ENCODE measurements around the gene FAXC. TPM values are rescaled to one million over a fixed set of nuclear protein-coding genes. Genes with fewer than 3 reads are reported as not detected.

The FAXC gene
- total and polyA plus RNA-seq, 4 donors, result 2.5 to 7.3 (median 4.1) TPM

- intact Hi-C loops (cut with DNase I), result loop anchor here in 1 of 2 donors (10.0 kb wide), 1 partner anchor 93 kb away; the partner anchor contains the start of gene PNISR
- no peak overlapping the region for H3K4me3 ChIP-seq (ENCODE audit: low read length in 2 of 2)
- ATAC-seq (ENCODE audit: low FRiP score) (no peak), DNase-seq (no peak)
- H3K4me1 ChIP-seq (ENCODE audit: control insufficient read depth in 1 of 2, insufficient read depth in 2 of 2, low read length in 2 of 2), result no peaks in the 10 kb centered on the region
- peaks cover 2 to 3% of the 10 kb centered on the region in 2 donors for H3K36me3 ChIP-seq (ENCODE audit: control insufficient read depth in 1 of 2, insufficient read depth in 2 of 2, low read length in 1 of 2)
- H3K9me3 ChIP-seq (ENCODE audit: control insufficient read depth, low read length), result no peaks in the 10 kb centered on the region
- H3K27ac ChIP-seq (ENCODE audit: low read depth in 1 of 2, low read length in 2 of 2), result no peak overlapping the region
- 87 to 90% methylated on average over 3 of the region's 3 CpGs for WGBS, 2 donors
- H3K27me3 ChIP-seq (ENCODE audit: control insufficient read depth in 1 of 2, insufficient read depth in 2 of 2, low read length in 1 of 2), result no peaks in the 10 kb centered on the region
Observed at GRCh38 chr6:99331531-99331930, 17.9 kb downstream of the FAXC start.

DNA sequence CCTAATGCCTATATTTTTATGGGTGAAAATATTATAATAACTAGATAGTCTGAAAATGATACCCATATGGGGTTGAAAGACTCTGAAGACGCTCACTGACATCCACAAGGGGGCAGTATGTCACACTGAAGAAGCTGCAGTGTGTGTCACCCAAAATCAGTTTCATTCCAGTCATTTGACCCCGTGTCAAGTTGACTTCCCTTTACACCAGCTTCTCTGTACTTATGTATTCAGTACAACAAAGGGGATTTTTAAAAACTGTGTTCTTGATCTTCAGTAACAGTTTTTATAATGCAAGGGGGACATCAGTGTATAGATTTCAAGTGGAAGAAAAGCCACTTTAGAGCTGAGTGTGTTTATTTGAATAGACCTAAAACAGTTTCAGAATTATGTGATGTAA is 19.3 kb downstream of the FAXC start:
- no peak for ATAC-seq (ENCODE audit: low FRiP score)
- no peaks in the 10 kb centered on the region for H3K27me3 ChIP-seq (ENCODE audit: control insufficient read depth in 1 of 2, insufficient read depth in 2 of 2, low read length in 1 of 2)
- intact Hi-C loops (cut with DNase I), result loop anchor here in 1 of 2 donors (10.0 kb wide), 1 partner anchor 95 kb away; the partner anchor contains the start of gene PNISR
- H3K27ac ChIP-seq (ENCODE audit: low read depth in 1 of 2, low read length in 2 of 2), result no peak overlapping the region
- no peaks in the 10 kb centered on the region for H3K4me1 ChIP-seq (ENCODE audit: control insufficient read depth in 1 of 2, insufficient read depth in 2 of 2, low read length in 2 of 2)
- 3 to 6% methylated on average over 2 of the region's 2 CpGs for WGBS, 2 donors
- H3K36me3 ChIP-seq (ENCODE audit: control insufficient read depth in 1 of 2, insufficient read depth in 2 of 2, low read length in 1 of 2), result peaks cover 2 to 3% of the 10 kb centered on the region in 2 donors
- H3K9me3 ChIP-seq (ENCODE audit: control insufficient read depth, low read length), result no peaks in the 10 kb centered on the region
- no peak overlapping the region for H3K4me3 ChIP-seq (ENCODE audit: low read length in 2 of 2)
- peak in 1 of 2 donors; percentile 53 for DNase-seq

GRCh38 chr6:99324996-99325395 is 24.5 kb downstream of the FAXC start:
- Histone ChIP-seq H3K36me3 (ENCODE audit: control insufficient read depth in 1 of 2, insufficient read depth in 2 of 2, low read length in 1 of 2) (peaks cover 2 to 3% of the 10 kb centered on the region in 2 donors), H3K4me1 (ENCODE audit: control insufficient read depth in 1 of 2, insufficient read depth in 2 of 2, low read length in 2 of 2) (no peaks in the 10 kb centered on the region)
- no peak for DNase-seq

GRCh38 chr6:99318566-99318965 is 30.9 kb downstream of the FAXC start:
- Histone ChIP-seq H3K9me3 (ENCODE audit: control insufficient read depth, low read length) (no peaks in the 10 kb centered on the region), H3K27me3 (ENCODE audit: control insufficient read depth in 1 of 2, insufficient read depth in 2 of 2, low read length in 1 of 2) (no peaks in the 10 kb centered on the region), H3K4me3 (ENCODE audit: low read length in 2 of 2) (no peak overlapping the region), H3K36me3 (ENCODE audit: control insufficient read depth in 1 of 2, insufficient read depth in 2 of 2, low read length in 1 of 2) (no peaks in the 10 kb centered on the region), H3K27ac (ENCODE audit: low read depth in 1 of 2, low read length in 2 of 2) (no peak overlapping the region), H3K4me1 (ENCODE audit: control insufficient read depth in 1 of 2, insufficient read depth in 2 of 2, low read length in 2 of 2) (no peaks in the 10 kb centered on the region)
- ATAC-seq (ENCODE audit: low FRiP score) (no peak), DNase-seq (no peak)
- intact Hi-C loops (cut with DNase I), result no loop called here
- WGBS, 2 donors, result 95 to 96% methylated on average over 3 of the region's 3 CpGs

More at GRCh38 chr6:99324996-99325395, 24.5 kb downstream of the FAXC start:
- Histone ChIP-seq H3K4me3 (ENCODE audit: low read length in 2 of 2) (no peak overlapping the region), H3K27me3 (ENCODE audit: control insufficient read depth in 1 of 2, insufficient read depth in 2 of 2, low read length in 1 of 2) (no peaks in the 10 kb centered on the region), H3K9me3 (ENCODE audit: control insufficient read depth, low read length) (no peaks in the 10 kb centered on the region), H3K27ac (ENCODE audit: low read depth in 1 of 2, low read length in 2 of 2) (no peak overlapping the region)
- ATAC-seq (ENCODE audit: low FRiP score), result no peak
- intact Hi-C loops (cut with DNase I), result no loop called here

DNA sequence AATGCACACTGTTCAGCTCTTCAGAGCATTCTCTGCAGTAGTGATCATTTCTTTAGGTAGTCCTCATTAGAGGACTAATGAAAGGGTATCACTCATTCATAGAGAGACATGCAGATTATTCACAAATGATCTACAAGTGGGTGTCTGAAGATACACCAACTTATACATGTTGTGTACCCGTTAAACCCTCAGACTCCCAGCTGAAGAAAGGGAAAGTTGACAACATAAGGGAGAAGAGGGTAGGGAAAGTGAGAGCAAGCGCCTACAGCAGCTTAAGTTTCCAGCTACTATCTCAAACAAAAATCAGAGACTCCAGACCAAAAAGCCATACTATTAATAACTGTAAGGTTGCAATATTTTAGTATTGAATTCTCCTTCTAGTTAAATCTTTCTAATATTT is 37.1 kb downstream of the FAXC start:
- H3K27ac ChIP-seq (ENCODE audit: low read depth in 1 of 2, low read length in 2 of 2), result no peak overlapping the region
- H3K4me3 ChIP-seq (ENCODE audit: low read length in 2 of 2), result no peak overlapping the region
- H3K36me3 ChIP-seq (ENCODE audit: control insufficient read depth in 1 of 2, insufficient read depth in 2 of 2, low read length in 1 of 2), result peaks cover 0 to 2% of the 10 kb centered on the region in 2 donors
- 48 to 69% methylated on average over 2 of the region's 2 CpGs for WGBS, 2 donors
- intact Hi-C loops (cut with DNase I), result no loop called here
- no peak for DNase-seq
- no peaks in the 10 kb centered on the region for H3K27me3 ChIP-seq (ENCODE audit: control insufficient read depth in 1 of 2, insufficient read depth in 2 of 2, low read length in 1 of 2)
- ATAC-seq (ENCODE audit: low FRiP score), result no peak
- H3K9me3 ChIP-seq (ENCODE audit: control insufficient read depth, low read length), result no peaks in the 10 kb centered on the region
- no peaks in the 10 kb centered on the region for H3K4me1 ChIP-seq (ENCODE audit: control insufficient read depth in 1 of 2, insufficient read depth in 2 of 2, low read length in 2 of 2)

GRCh38 chr6:99310553-99310952 is 38.9 kb downstream of the FAXC start:
- Histone ChIP-seq H3K4me1 (ENCODE audit: control insufficient read depth in 1 of 2, insufficient read depth in 2 of 2, low read length in 2 of 2) (no peaks in the 10 kb centered on the region), H3K27ac (ENCODE audit: low read depth in 1 of 2, low read length in 2 of 2) (no peak overlapping the region), H3K27me3 (ENCODE audit: control insufficient read depth in 1 of 2, insufficient read depth in 2 of 2, low read length in 1 of 2) (no peaks in the 10 kb centered on the region), H3K36me3 (ENCODE audit: control insufficient read depth in 1 of 2, insufficient read depth in 2 of 2, low read length in 1 of 2) (peaks cover 0 to 2% of the 10 kb centered on the region in 2 donors), H3K9me3 (ENCODE audit: control insufficient read depth, low read length) (no peaks in the 10 kb centered on the region), H3K4me3 (ENCODE audit: low read length in 2 of 2) (no peak overlapping the region)
- ATAC-seq (ENCODE audit: low FRiP score) (no peak), DNase-seq (no peak)
- 97% methylated on average over 1 of the region's 1 CpG for WGBS, 2 donors
- intact Hi-C loops (cut with DNase I), result no loop called here

GRCh38 chr6:99309557-99309956 is 39.9 kb downstream of the FAXC start:
- intact Hi-C loops (cut with DNase I), result no loop called here
- DNase-seq, result no peak
- ATAC-seq (ENCODE audit: low FRiP score), result no peak
- no peaks in the 10 kb centered on the region for H3K27me3 ChIP-seq (ENCODE audit: control insufficient read depth in 1 of 2, insufficient read depth in 2 of 2, low read length in 1 of 2)
- peaks cover 0 to 2% of the 10 kb centered on the region in 2 donors for H3K36me3 ChIP-seq (ENCODE audit: control insufficient read depth in 1 of 2, insufficient read depth in 2 of 2, low read length in 1 of 2)
- no peak overlapping the region for H3K27ac ChIP-seq (ENCODE audit: low read depth in 1 of 2, low read length in 2 of 2)
- WGBS, 2 donors, result 87 to 90% methylated on average over 4 of the region's 4 CpGs
- H3K9me3 ChIP-seq (ENCODE audit: control insufficient read depth, low read length), result no peaks in the 10 kb centered on the region
- no peak overlapping the region for H3K4me3 ChIP-seq (ENCODE audit: low read length in 2 of 2)
- H3K4me1 ChIP-seq (ENCODE audit: control insufficient read depth in 1 of 2, insufficient read depth in 2 of 2, low read length in 2 of 2), result no peaks in the 10 kb centered on the region

- no peaks in the 10 kb centered on the region for H3K9me3 ChIP-seq (ENCODE audit: control insufficient read depth, low read length)
- H3K27ac ChIP-seq (ENCODE audit: low read depth in 1 of 2, low read length in 2 of 2), result no peak overlapping the region
- ATAC-seq (ENCODE audit: low FRiP score), result no peak
- H3K4me3 ChIP-seq (ENCODE audit: low read length in 2 of 2), result no peak overlapping the region
- peaks cover 0 to 2% of the 10 kb centered on the region in 2 donors for H3K36me3 ChIP-seq (ENCODE audit: control insufficient read depth in 1 of 2, insufficient read depth in 2 of 2, low read length in 1 of 2)
- DNase-seq, result no peak
- no peaks in the 10 kb centered on the region for H3K4me1 ChIP-seq (ENCODE audit: control insufficient read depth in 1 of 2, insufficient read depth in 2 of 2, low read length in 2 of 2)
- 77 to 79% methylated on average over 3 of the region's 3 CpGs for WGBS, 2 donors
- intact Hi-C loops (cut with DNase I), result no loop called here
- H3K27me3 ChIP-seq (ENCODE audit: control insufficient read depth in 1 of 2, insufficient read depth in 2 of 2, low read length in 1 of 2), result no peaks in the 10 kb centered on the region
Observed at GRCh38 chr6:99308788-99309187, 40.7 kb downstream of the FAXC start.

DNA sequence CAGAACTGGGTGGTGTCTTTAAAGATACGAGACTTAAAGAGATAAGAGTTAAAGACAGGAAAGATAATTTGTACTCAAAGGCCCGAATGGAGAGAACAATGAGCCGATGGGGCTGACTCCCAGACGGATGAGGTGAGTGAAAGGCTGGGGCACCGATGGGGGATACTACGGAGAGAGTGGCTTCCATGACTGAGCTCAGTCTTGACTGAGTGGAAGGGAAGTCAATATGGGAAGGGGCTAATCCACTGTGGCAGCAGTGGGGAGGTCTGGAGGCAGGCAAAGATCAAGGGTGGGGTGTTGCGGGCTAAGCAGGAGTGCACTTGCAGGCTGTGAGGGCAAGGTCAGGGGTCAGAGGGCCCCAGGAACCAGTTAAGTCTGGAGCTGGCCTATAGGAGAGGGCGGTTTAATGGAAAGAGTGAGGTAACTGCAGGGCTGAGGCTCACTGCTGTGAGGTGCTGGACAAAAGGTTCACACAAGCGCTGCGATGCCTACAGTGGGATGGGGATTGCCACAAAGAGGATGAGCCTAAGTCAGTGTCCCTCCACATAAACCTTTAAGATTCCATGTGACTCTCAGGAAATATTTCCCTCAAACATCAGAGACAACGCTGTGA is 42.1 kb downstream of the FAXC start:
- no peaks in the 10 kb centered on the region for H3K27me3 ChIP-seq (ENCODE audit: control insufficient read depth in 1 of 2, insufficient read depth in 2 of 2, low read length in 1 of 2)
- no peak overlapping the region for H3K27ac ChIP-seq (ENCODE audit: low read depth in 1 of 2, low read length in 2 of 2)
- DNase-seq (no peak), ATAC-seq (ENCODE audit: low FRiP score) (no peak)
- peaks cover 0 to 2% of the 10 kb centered on the region in 2 donors for H3K36me3 ChIP-seq (ENCODE audit: control insufficient read depth in 1 of 2, insufficient read depth in 2 of 2, low read length in 1 of 2)
- H3K9me3 ChIP-seq (ENCODE audit: control insufficient read depth, low read length), result no peaks in the 10 kb centered on the region
- intact Hi-C loops (cut with DNase I), result no loop called here
- H3K4me3 ChIP-seq (ENCODE audit: low read length in 2 of 2), result no peak overlapping the region
- 90 to 92% methylated on average over 11 of the region's 11 CpGs for WGBS, 2 donors
- H3K4me1 ChIP-seq (ENCODE audit: control insufficient read depth in 1 of 2, insufficient read depth in 2 of 2, low read length in 2 of 2), result no peaks in the 10 kb centered on the region

Data from aorta (tissue), 5 donors.